ENCODE data around the gene ZFP69B.
"Not testable (repeated sequence)": the region's sequence is repeated elsewhere in the genome, so short reads cannot be mapped to it uniquely, and the experiment has no call there.

DNA sequence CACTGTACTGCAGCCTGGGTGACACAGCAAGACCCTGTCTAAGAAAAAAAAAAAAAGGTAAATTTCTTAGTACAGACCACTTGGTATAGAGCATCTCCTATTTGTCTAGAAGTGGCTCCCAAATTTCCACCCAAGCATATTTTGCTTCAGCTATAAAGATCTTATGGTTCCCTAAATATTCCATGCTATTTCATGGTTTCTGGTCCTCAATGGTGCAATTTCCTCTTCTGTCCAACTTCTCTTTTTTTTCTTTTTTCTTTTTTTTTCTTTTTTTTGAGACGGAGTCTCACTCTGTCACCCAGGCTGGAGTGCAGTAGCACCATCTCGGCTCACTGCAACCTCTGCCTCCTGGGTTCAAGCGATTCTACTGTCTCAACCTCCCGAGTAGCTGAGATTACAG is 52.4 kb downstream of the ZFP69B start:
- not testable (repeated sequence) for TF ChIP-seq CEBPB (IDR thresholded peaks at IDR 0.05; ENCODE audit: low read depth, low read length); RBBP5 (IDR thresholded peaks at IDR 0.05; ENCODE audit: borderline replicate concordance, low read depth, low read length); FOSL1 (IDR thresholded peaks at IDR 0.05; ENCODE audit: insufficient read depth, low read depth, low read length); POLR2AphosphoS5 (IDR thresholded peaks at IDR 0.05; ENCODE audit: low read depth, low read length); EZH2 (IDR thresholded peaks at IDR 0.05; ENCODE audit: low read depth, low read length, severe bottlenecking); NANOG (IDR thresholded peaks at IDR 0.05; ENCODE audit: insufficient read depth, low read depth, low read length, poor library complexity, severe bottlenecking)
- TF ChIP-seq, protein P1, sequence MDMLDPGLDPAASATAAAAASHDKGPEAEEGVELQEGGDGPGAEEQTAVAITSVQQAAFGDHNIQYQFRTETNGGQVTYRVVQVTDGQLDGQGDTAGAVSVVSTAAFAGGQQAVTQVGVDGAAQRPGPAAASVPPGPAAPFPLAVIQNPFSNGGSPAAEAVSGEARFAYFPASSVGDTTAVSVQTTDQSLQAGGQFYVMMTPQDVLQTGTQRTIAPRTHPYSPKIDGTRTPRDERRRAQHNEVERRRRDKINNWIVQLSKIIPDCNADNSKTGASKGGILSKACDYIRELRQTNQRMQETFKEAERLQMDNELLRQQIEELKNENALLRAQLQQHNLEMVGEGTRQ (IDR thresholded peaks at IDR 0.05; ENCODE audit: low read length), result not testable (repeated sequence)
